LHCN-M2 (cell line): ENCODE results near the gene SLC25A1. TPM values are rescaled to one million over a fixed set of nuclear protein-coding genes. Genes with fewer than 3 reads are reported as not detected.

Experiments
- DNase-seq: peaks from one replicate; pipeline ENCODE4 v3.0.0-alpha.2; 2012; ENCODE audit warnings: low read depth
- total RNA-seq: library from RNA; depleted of rRNA; stranded (reverse); fragments of >200 nt; gene quantifications from 2 replicates; pipeline ENCODE4 v1.2.3, GENCODE V29; 2014

The SLC25A1 gene
- total RNA-seq, 1 experiment from 2014 or later: 101 TPM

DNA sequence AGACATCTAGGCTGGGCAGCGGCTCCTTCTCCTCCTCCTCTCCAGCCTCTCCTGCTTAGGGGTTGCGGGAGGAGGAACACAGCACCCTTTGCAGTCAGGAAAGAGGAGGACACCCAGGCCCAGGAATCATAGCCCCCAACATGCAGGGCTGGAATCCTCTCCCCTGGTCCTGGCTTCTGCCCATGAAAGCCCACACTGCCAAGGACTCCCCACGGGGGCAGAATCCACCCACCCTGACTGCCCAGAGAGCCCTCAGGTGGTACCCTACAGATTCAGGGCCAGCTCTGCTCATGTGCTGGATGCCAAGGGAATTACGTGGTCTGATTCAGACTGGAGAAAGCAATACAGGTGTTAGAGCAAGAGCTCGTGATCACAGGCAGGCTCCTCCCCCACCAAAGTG is 38.6 kb downstream of the SLC25A1 start:
- DNase-seq: no peak

GRCh38 chr22:19139001-19139356 is 39.6 kb downstream of the SLC25A1 start:
- no peak for DNase-seq

- no peak for DNase-seq
Measured at GRCh38 chr22:19138217-19139000, 40.1 kb downstream of the SLC25A1 start.

- DNase-seq: no peak
Measured at GRCh38 chr22:19137384-19138216, 40.9 kb downstream of the SLC25A1 start.

GRCh38 chr22:19136915-19137314 is 41.6 kb downstream of the SLC25A1 start:
- DNase-seq: no peak

- DNase-seq: no peak
Measured at GRCh38 chr22:19134874-19135273, 43.7 kb downstream of the SLC25A1 start.

DNA sequence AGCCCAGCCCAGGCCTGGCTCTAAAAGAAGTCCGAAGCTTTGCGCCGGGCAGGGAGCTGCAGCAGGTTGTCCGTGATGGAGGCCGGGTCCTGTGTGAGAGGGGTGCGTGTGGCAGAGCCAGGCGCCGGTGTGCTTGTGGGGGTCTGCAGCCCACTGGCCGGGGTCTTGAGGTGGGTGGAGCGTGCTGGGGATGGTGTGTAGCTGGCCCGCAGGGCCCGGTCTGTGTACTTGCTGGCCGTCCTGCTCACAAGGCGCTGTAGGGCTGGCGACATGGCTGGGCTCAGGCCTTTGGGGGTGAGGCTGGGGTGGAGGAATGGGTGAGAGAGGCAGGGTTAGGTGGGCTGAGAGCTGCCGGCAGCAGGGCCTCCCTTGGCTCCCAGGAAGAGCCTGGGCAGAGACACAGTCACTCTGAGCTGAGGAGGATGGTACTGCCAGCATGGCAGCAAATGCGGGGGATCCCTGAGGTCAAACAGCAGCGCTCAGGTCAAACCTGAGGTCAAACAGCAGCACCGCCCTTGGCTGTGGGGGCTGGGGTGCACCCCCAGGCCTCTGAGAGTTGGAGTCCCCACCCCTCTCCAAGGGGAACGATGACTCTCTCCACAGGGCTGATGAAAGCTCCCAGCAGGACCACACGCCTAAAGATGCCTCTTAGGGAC is 44.2 kb downstream of the SLC25A1 start:
- no peak for DNase-seq

GRCh38 chr22:19133561-19133960 is 45.0 kb downstream of the SLC25A1 start:
- DNase-seq: no peak

- DNase-seq: no peak
Measured at GRCh38 chr22:19132693-19133400, 45.7 kb downstream of the SLC25A1 start.

DNA sequence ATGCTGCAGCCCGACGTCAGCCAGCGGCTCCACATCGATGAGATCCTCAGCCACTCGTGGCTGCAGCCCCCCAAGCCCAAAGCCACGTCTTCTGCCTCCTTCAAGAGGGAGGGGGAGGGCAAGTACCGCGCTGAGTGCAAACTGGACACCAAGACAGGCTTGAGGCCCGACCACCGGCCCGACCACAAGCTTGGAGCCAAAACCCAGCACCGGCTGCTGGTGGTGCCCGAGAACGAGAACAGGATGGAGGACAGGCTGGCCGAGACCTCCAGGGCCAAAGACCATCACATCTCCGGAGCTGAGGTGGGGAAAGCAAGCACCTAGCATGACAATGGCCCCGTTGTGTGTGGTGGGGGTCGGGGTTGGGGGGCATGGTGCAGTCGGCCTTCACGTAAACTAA is 46.4 kb downstream of the SLC25A1 start:
- no peak for DNase-seq

DNA sequence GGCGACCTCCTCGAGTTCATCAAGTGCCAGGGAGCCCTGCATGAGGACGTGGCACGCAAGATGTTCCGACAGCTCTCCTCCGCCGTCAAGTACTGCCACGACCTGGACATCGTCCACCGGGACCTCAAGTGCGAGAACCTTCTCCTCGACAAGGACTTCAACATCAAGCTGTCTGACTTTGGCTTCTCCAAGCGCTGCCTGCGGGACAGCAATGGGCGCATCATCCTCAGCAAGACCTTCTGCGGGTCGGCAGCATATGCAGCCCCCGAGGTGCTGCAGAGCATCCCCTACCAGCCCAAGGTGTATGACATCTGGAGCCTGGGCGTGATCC is 46.9 kb downstream of the SLC25A1 start:
- no peak for DNase-seq

- DNase-seq: no peak
Measured at GRCh38 chr22:19130959-19131684, 47.4 kb downstream of the SLC25A1 start, which contains the start of gene TSSK2. TSS of gene TSSK2 (plus strand) at chr22:19131308. CDS start at chr22:19131400, 92 bp downstream.

DNA sequence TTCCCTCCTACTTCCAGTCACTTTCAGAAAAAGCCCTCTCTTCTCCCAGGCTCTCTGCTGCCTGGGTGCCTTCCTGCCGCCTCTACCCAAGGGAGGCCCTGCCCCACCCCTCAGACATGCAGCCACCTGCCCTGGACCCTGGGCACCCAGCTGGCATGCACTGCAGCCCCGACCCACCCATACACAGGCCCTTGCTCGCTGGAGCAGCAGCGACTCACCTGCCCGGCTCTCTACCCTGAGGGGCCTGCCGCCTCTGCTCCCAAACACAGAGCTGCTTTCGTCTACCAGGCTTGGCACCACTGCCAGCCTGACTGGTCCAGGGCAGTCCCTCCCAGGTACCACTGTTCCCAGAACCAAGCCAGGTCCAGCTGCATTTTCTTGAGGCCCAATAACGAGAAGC is 48.7 kb downstream of the SLC25A1 start:
- DNase-seq: no peak

DNA sequence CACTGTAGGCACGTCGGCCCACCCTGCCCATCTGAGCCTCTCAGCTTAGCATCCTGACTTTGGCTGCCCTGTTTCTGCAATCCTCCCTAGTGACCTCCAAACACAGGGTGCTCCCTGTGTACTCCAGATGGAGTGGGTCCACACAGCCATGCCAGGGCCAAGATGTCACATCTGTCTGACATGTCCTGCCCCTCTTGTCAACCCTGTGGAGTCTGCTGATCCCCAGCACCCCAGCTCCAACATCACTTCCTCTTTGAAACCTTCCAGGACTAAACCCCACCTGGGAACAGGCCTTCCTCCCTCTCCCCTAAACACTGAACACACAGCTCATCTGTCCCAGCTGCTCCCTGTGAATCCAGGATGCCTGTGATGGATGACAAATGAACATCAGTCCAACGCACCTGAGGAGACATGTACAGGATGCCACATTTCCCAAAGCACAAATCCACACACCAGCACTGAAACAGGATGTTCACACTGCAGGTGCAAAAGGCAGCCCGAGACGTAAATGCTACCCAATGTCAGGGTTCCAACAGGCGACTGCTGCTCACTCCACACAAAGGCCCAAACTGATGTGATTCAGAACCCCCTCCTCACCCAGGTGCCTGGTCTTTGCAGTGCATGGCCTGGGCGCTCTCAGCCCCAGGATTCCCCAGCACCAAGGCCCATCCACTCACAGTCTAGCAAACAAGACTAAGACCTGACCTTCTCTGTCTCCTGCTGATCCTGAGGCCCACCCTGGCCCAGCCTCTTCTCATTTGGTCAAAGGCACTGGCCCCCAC is 49.4 kb downstream of the SLC25A1 start:
- no peak for DNase-seq

- DNase-seq: no peak
Measured at GRCh38 chr22:19128009-19128401, 50.5 kb downstream of the SLC25A1 start.

GRCh38 chr22:19127329-19128008 is 51.1 kb downstream of the SLC25A1 start:
- no peak for DNase-seq

- DNase-seq: no peak
Measured at GRCh38 chr22:19126309-19127273, 51.9 kb downstream of the SLC25A1 start.
